ENCODE data around the gene MXI1.

DNA sequence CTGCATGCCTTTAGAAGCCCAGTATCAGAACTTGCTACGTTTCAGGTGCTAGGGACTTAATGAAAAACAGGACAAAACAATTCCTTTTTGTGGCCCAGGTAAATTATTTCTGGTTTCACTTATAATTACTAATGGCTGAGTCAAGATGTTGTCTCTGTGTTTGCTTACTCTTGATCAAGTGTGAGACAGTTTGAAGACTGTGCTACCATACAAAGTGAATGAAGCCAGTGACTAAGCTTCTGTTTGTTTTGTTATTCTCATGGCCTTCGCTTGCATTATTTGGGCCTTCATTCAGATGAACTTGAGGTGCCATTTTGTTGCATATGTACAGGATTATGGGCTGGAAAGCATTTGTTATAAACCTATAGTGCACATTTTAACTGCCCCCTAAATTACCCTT lies 79.4 kb downstream of the MXI1 start:
- no peak for TF ChIP-seq EZH2 (IDR thresholded peaks at IDR 0.05)
- no peak for TF ChIP-seq POLR2AphosphoS5 (IDR thresholded peaks at IDR 0.05; ENCODE audit: borderline replicate concordance, low read depth, low read length)

Measured in SK-N-MC (cell line).